Endothelial cell of umbilical vein (primary cell): Measurements from ENCODE around the gene SLC12A4. TPM values are rescaled to one million over a fixed set of nuclear protein-coding genes. Genes with fewer than 3 reads are reported as not detected.
"Not testable (repeated sequence)": the region's sequence is repeated elsewhere in the genome, so short reads cannot be mapped to it uniquely, and the experiment has no call there.

Source experiments
- BruUV-seq: library from RNA; stranded (reverse); fragments of 400-500 nt; replicated peaks from 2 replicates; lab custom pipeline; 2021; lab: Mats Ljungman, UMichigan
- CTCF ChIA-PET: fragments of 300-600, 350-600 bp; sonication (Branson Sonifier 250); formaldehyde crosslinking; loops from one replicate; lab custom pipeline; 2021; ENCODE audit warnings: antibody characterized with exemption, inconsistent platforms; lab: Charles Lee
- POLR2A ChIA-PET: fragments of 300-600, 350-600 bp; sonication (Branson Sonifier 250); formaldehyde crosslinking; loops from one replicate; lab custom pipeline; 2021; ENCODE audit warnings: antibody characterized with exemption, inconsistent platforms; lab: Charles Lee
- DNase-seq: peaks from one replicate; pipeline ENCODE4 v3.0.0-alpha.2; 2011; ENCODE audit warnings: low read depth, low spot score
- FAIRE-seq: peaks from 2 replicates; lab custom pipeline; 2011; peaks lifted over from hg19 to GRCh38; lab: Jason Lieb, UNC
- H2AFZ ChIP-seq: 2 replicates; pipeline ENCODE4 v1.6.0; 2012; ENCODE audit warnings: low read depth, low read length, control low read depth, inconsistent platforms
- H3K27ac ChIP-seq: 2 replicates; pipeline ENCODE4 v1.5.1; 2011; ENCODE audit warnings: low read depth, mild to moderate bottlenecking, control low read depth, low read length, moderate library complexity; ENCODE audit not compliant: insufficient read depth
- H3K27me3 ChIP-seq, 2 experiments: 2 replicates each; pipeline versions ENCODE4 v1.6.0 to v1.6.1; 2011; ENCODE audit warnings: low read length in 2 of 2, mixed read lengths in 1 of 2; ENCODE audit not compliant: control insufficient read depth in 2 of 2, insufficient read depth in 2 of 2
- H3K36me3 ChIP-seq, 2 experiments: 2 replicates in 1 of 2; 3 replicates in 1 of 2; pipeline ENCODE4 v1.5.1; 2011; ENCODE audit warnings: low read length in 2 of 2, mild to moderate bottlenecking in 1 of 2, moderate library complexity in 1 of 2; ENCODE audit not compliant: control insufficient read depth in 2 of 2, insufficient read depth in 2 of 2; ENCODE audit errors: extremely low read depth in 1 of 2
- H3K4me1 ChIP-seq: 3 replicates; pipeline ENCODE4 v1.5.1; 2011; ENCODE audit warnings: mild to moderate bottlenecking, low read length; ENCODE audit not compliant: control insufficient read depth, insufficient read depth; ENCODE audit errors: extremely low read depth
- H3K4me2 ChIP-seq: 2 replicates; pipeline ENCODE4 v1.6.1; 2011; ENCODE audit warnings: low read length, control low read depth, mixed read lengths; ENCODE audit not compliant: insufficient read depth
- H3K4me3 ChIP-seq, 3 experiments: fragments of 200-600 bp in 1 of 3; sonication (generic), shearing (Covaris generic) in 1 of 3; replicated peaks in 1 of 3; 2 replicates each; pipeline ENCODE4 v1.5.1; 2011 to 2016; ENCODE audit warnings: control low read depth in 3 of 3, low read length in 3 of 3, mild to moderate bottlenecking in 2 of 3, inconsistent platforms in 1 of 3, low read depth in 1 of 3, moderate library complexity in 1 of 3; ENCODE audit not compliant: insufficient read depth in 1 of 3
- H3K79me2 ChIP-seq: 2 replicates; pipeline ENCODE4 v1.6.0; 2012; ENCODE audit warnings: low read length, inconsistent platforms; ENCODE audit not compliant: control insufficient read depth, insufficient read depth
- H3K9ac ChIP-seq: replicated peaks from 2 replicates; pipeline ENCODE3; 2011; ENCODE audit warnings: low read length, control low read depth; ENCODE audit not compliant: insufficient read depth; ENCODE audit errors: extremely low read depth
- H3K9me1 ChIP-seq: replicated peaks from 3 replicates; pipeline ENCODE4 v1.6.0; 2011; ENCODE audit warnings: mild to moderate bottlenecking, low read length; ENCODE audit not compliant: control insufficient read depth, insufficient read depth; ENCODE audit errors: extremely low read depth
- H3K9me3 ChIP-seq: replicated peaks from 2 replicates; pipeline ENCODE4 v1.5.1; 2012; ENCODE audit warnings: low read length, inconsistent platforms; ENCODE audit not compliant: control insufficient read depth, insufficient read depth
- H4K20me1 ChIP-seq: replicated peaks from 2 replicates; pipeline ENCODE3; 2011; ENCODE audit warnings: mild to moderate bottlenecking, low read length; ENCODE audit not compliant: control insufficient read depth, insufficient read depth; ENCODE audit errors: extremely low read depth
- POLR2A ChIP-seq: IDR thresholded peaks from 2 replicates; pipeline ENCODE4 v1.6.1; 2012; ENCODE audit warnings: low read depth, mild to moderate bottlenecking, control low read depth, low read length
- POLR2AphosphoS5 ChIP-seq: IDR thresholded peaks from 2 replicates; pipeline ENCODE4 v1.6.1; 2012; ENCODE audit warnings: low read depth, mild to moderate bottlenecking, control low read depth, low read length, moderate library complexity; ENCODE audit not compliant: insufficient read depth
- dilution Hi-C: fragments of 300-500 bp; cut with MboI; formaldehyde crosslinking; loops from one replicate; pipeline ENCODE4 v1.15.0; 2019; ENCODE audit warnings: low sequenced_read_pairs; ENCODE audit not compliant: extremely low pct_ligation_motif_present
- intact Hi-C: fragments of 100-400 bp; cut with micrococcal nuclease; formaldehyde crosslinking; loops from one replicate; pipeline ENCODE4 v1.10.0; 2022
- polyA plus RNA-seq, 4 experiments: library from polyadenylated mRNA; depleted of rRNA in 3 of 4; stranded (reverse) in 3 of 4; unstranded in 1 of 4; fragments of >200 nt; gene quantifications; 2 replicates each; pipeline versions ENCODE4 v1.2.1 to v1.2.3, GENCODE V29; 2011 to 2012; ENCODE audit warnings: missing spikeins in 1 of 4
- total RNA-seq: library from RNA; stranded (reverse); gene quantifications from 2 replicates; pipeline ENCODE4 v1.2.3, GENCODE V29; 2021

SLC12A4 gene
- total and polyA plus RNA-seq, 2 donors (not counting 3 experiments of a cell fraction or from before 2014, with no cell fraction given) = 110 to 114 TPM

DNA sequence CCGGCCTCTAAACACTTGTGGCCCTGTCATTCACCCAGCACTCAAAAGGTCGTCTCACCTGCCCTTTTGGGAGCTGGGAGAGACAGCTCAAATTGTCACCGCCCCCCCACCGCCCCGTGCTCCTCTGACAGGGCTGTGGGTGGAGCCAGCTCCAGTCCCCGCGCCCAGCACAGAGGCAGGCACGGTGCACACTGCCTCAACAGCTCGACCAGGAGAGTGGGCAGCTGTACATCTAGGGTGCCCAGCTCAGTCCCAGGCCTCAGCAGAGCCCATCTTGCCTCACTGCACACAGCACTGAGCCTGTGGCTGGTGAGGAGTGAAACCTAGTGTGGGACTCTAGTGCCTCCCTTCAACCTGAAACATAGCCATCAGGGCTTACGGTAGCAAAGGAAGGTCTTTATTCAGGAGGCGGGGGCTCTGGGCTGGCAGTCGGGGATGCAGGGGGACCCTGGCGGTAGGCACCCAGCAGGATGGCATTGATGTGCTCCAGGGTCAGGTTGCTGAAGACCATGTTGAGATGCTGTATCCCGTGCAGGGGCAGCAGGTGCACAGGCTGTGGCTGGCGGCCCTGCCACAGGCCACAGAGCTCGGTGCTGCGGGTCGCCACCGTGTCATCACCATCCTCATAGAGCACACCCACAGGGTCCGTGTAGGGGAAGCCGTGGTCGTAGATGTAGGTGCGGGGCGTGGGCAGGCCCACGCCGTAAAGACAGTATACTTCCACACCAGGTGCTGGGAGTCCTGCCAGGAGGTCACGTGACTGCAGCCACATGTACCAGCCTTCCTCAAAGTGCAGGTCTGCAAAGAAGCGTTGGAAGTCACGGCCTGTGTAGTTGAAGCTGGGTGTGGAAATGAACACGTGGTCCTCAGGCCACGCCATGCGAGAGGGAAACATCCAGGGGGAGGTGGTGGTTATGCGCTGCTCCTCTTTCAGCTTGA lies 28.7 kb downstream of the SLC12A4 start:
- DNase-seq = no peak
- TF ChIP-seq POLR2AphosphoS5 (peak; percentile 7), POLR2A (no peak)
- no TSS peak for BruUV-seq
- Histone ChIP-seq H3K9me1 (no peaks in the 10 kb centered on the region), H3K79me2 (no peaks in the 10 kb centered on the region), H3K36me3 (peaks cover 7 to 32% of the 10 kb centered on the region in 2 experiments), H4K20me1 (no peaks in the 10 kb centered on the region), H3K9me3 (no peaks in the 10 kb centered on the region), H3K27ac (no peak overlapping the region), H3K4me3 (no peak overlapping the region), H3K27me3 (no peaks in the 10 kb centered on the region), H3K4me2 (no peak overlapping the region), H3K4me1 (peaks cover 13% of the 10 kb centered on the region), H2AFZ (no peak overlapping the region), H3K9ac (no peak overlapping the region)
- intact Hi-C loops (no loop called here), dilution Hi-C loops (no loop called here)
- FAIRE-seq = no peak
- ChIA-PET POLR2A (no interaction called here), CTCF (interaction anchor here (1.3 to 3.1 kb wide), 4 partner anchors 14 to 124 kb away, joined by 3 to 27 read pairs (median 12); no protein-coding TSS in a partner anchor)

DNA sequence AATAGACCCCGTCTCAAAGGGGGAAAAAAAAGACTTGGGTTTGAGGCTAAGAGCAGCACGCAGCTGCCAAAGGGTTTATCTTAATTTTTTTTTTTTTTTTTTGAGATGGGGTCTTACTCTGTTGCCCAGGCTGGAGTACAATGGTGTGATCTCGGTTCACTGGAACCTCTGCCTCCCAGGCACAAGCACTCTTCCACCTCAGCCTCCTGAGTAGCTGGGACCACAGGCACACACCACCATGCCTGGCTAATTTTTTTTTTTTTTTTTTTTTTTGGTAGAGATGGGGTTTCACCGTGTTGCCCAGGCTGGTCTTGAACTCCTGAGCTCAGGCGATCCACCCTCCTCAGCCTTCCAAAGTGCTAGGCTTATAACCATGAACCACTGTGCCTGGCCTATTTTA lies 30.7 kb downstream of the SLC12A4 start:
- H4K20me1 ChIP-seq, H3K27me3 ChIP-seq, H3K9ac ChIP-seq, H3K9me1 ChIP-seq, dilution Hi-C loops, H2AFZ ChIP-seq, POLR2A ChIA-PET, H3K9me3 ChIP-seq, H3K4me2 ChIP-seq, H3K27ac ChIP-seq, BruUV-seq, H3K4me3 ChIP-seq, H3K79me2 ChIP-seq, FAIRE-seq, DNase-seq: not testable (repeated sequence)
- peaks cover 13% of the 10 kb centered on the region for H3K4me1 ChIP-seq
- CTCF ChIA-PET = interaction anchor here (0.9 kb wide), 1 partner anchor 122 kb away, joined by 3 read pairs; no protein-coding TSS in a partner anchor
- intact Hi-C loops = loop anchor here (2.0 kb wide), 1 partner anchor 103 kb away; no protein-coding TSS in a partner anchor
- H3K36me3 ChIP-seq = peaks cover 4 to 20% of the 10 kb centered on the region in 2 experiments
